ENCODE measurements around the gene MTX1.

DNA sequence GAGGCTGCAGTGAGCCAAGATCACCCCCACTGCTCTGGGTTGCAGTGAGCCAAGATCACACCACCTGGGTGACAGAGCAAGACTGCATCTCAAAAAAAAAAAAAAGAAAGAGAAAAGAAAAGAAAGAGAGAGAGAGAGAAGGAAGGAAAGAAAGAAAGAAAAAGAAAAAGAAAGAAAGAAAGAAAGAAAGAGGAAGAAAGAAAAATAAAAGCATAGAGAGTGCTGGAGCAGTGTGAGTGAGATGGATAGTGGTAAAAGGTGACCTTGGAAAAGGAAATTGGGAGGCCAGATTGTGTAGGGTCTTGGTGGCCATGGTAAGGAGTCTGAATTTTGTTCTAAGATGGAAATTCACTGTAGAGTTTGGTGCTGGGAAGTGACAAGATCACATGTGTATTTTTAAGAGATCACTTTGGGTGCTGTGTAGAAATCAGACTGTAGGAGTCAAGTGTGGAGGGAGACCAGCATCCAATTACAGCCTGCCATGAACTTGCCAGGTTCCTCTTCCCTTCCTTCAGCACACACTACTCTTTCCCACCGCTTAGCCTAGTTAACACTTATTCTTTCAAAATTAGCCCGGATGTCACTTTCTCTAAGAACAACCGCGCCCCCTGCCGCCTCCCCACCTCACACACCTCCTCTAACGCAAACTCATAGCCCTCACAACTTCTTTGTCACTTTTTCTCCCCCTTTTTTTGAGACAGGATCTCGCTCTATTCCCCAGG, 17.9 kb downstream of the MTX1 start:
- TF ChIP-seq CTCF (IDR thresholded peaks at IDR 0.05; ENCODE audit: low read depth, low read length, poor library complexity, severe bottlenecking): peak; percentile 83
- TF ChIP-seq EZH2phosphoT487 (IDR thresholded peaks at IDR 0.05; ENCODE audit: borderline replicate concordance, low read length): no peak

All from DOHH2 (cell line).